Activated CD4-positive, alpha-beta T cell treated with anti-CD3 and anti-CD28 coated beads, Interleukin-2, amount 50 U/mL, for 48 hours (primary cell): ENCODE data around the gene DMAC2.
"Not testable (repeated sequence)": the region's sequence is repeated elsewhere in the genome, so short reads cannot be mapped to it uniquely, and the experiment has no call there.

Experiments
- DNase-seq, 2 experiments: peaks; one replicate each; pipeline ENCODE4 v3.0.0-alpha.2; 2020

DMAC2 gene

GRCh38 chr19:41442473-41443355 is 3.0 kb upstream of the DMAC2 start, which contains the start of gene ERICH4:
TSS of gene ERICH4 (plus strand) at chr19:41443156. CDS start at chr19:41443170, 14 bp downstream.
- no peak for DNase-seq

- DNase-seq, result no peak
Measured at GRCh38 chr19:41441321-41441945, 1.7 kb upstream of the DMAC2 start.

- DNase-seq, result no peak
Measured at GRCh38 chr19:41437944-41438574, 1.7 kb downstream of the DMAC2 start.

GRCh38 chr19:41436674-41436951 is 3.1 kb downstream of the DMAC2 start:
- DNase-seq, result no peak

- DNase-seq, result no peak
Measured at GRCh38 chr19:41435936-41436673, 3.6 kb downstream of the DMAC2 start.

- DNase-seq, result not testable (repeated sequence)
Measured at GRCh38 chr19:41435376-41435775, 4.3 kb downstream of the DMAC2 start.

GRCh38 chr19:41434450-41434849 is 5.3 kb downstream of the DMAC2 start:
- no peak for DNase-seq

- no peak for DNase-seq
Measured at GRCh38 chr19:41433171-41433570, 6.5 kb downstream of the DMAC2 start.

DNA sequence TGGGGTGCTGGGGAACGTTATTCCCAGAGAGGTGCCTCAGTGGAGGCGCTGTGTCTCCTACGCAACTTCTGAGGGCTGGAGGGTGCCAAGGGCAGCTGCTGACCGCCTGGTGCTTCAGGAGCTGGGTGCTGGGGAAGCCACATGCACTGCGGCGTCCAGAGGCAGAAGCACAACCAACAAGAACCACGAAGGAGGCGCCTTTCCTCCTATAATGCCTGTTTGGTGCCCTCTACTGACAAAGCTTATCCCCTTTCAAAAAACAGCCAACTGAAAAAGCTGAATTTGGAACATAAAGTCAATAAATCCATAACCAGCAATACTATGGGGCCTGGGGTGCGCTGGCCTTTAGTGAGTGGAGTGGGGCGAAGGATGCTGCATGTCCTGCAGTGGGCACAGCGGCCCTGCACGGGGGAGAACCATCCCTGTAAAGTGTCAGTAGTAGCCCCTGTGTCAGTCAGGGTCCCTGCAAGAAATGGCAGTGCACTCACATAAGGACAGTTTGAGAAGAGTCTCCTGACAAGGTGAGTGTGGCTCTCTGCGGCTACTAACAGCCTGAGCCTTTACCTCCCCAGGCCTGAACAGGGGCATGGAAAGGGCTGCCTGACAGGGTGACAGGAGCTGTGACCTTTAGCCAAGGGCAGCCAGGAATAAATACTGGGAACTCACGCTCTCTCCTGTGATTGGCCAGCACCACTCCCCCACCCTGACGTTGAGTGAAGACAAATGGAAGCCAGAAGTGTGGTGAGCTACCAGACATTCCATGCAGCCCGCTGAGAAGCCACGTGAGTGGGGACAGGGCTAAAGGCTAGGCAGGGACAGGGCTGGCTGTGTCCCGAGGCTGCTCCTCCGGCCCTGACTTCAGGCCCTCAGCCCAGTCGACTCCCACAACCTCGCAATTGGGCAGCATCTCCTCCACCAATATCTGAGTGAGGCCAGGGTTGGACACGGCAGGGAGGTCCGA is 8.0 kb downstream of the DMAC2 start:
- no peak for DNase-seq

DNA sequence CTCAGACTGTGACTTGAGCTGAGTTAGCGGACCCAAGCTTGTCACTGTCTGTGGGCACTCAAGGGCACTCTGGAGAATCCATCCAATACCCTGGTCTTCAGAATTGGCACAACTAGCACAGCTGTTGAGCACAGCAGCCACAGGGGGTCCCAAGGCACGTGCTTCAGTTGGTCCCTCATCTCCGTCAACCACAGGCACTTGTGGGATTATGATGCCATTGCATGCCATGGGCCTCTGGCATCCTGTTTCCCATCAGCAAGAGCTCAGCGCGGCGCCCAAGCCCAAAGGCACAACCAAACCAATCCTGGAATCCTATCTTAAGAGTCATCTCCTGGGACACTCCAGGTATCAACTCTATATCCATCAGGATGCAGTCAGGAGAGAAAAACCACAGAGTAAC is 8.8 kb downstream of the DMAC2 start:
- no peak for DNase-seq

DNA sequence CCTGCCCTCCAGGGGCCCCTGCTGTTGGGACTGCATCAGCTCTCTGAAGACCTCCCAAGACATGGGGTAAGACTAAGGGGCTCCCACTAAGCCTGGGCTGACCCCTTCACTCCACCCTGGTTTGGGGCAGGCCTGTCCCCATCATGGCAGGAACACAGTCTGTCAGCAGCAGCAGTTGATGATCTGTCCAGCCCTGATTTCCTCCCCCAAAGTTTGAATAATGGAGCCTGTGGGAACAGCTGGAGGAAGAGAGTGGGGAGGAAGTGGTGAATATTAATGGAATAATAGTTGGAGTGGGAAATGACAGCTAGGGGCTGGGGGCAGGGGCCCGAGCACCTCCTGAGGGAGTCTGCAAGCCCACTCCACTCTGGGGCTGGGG is 11.2 kb downstream of the DMAC2 start:
- no peak for DNase-seq

GRCh38 chr19:41427647-41428480 is 11.8 kb downstream of the DMAC2 start:
- DNase-seq, result peak; percentile 26 to 41

GRCh38 chr19:41426952-41427646 is 12.6 kb downstream of the DMAC2 start, which contains the start of gene B3GNT8:
TSS of gene B3GNT8 (minus strand) at chr19:41427374. CDS start at chr19:41426778, 596 bp downstream.
- DNase-seq, result peak; percentile 57 to 61

DNA sequence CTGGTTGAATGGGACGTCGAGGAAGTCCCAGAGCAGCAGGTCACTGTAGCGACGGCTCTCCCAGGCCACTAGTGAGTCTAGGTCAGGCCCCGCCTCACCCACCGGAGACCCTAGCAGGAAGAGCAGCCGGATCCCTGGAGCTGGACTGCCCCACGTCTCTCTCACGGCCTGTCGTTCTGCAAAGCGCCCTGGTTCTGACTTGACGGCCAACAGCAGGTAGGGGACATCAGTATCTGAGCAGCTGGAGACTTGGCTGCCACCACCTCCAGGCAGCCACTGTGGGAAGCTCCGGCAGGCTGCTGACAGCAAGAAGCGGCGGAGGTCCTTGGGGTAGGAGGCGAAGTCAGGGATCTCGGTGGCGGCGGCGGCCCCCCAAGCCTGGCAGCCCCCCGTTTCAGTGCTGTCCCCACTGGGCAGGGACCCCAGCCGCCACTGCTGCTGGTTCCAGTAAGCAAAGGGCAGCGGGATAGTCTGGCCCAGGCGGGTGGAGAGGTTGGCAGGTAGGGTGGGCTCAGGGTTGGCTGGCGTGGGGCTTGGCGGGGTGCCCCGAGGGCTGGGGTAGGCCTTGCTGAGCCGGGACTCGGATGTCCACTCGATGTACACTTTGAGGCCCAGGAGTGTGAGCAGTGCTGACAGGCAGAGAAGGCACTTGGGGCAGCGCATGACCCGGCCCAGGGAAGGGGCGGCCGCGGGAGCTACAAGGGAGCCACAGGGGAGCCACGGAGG is 13.4 kb downstream of the DMAC2 start:
- DNase-seq, result no peak

GRCh38 chr19:41425174-41426115 is 14.3 kb downstream of the DMAC2 start:
- DNase-seq, result no peak

DNA sequence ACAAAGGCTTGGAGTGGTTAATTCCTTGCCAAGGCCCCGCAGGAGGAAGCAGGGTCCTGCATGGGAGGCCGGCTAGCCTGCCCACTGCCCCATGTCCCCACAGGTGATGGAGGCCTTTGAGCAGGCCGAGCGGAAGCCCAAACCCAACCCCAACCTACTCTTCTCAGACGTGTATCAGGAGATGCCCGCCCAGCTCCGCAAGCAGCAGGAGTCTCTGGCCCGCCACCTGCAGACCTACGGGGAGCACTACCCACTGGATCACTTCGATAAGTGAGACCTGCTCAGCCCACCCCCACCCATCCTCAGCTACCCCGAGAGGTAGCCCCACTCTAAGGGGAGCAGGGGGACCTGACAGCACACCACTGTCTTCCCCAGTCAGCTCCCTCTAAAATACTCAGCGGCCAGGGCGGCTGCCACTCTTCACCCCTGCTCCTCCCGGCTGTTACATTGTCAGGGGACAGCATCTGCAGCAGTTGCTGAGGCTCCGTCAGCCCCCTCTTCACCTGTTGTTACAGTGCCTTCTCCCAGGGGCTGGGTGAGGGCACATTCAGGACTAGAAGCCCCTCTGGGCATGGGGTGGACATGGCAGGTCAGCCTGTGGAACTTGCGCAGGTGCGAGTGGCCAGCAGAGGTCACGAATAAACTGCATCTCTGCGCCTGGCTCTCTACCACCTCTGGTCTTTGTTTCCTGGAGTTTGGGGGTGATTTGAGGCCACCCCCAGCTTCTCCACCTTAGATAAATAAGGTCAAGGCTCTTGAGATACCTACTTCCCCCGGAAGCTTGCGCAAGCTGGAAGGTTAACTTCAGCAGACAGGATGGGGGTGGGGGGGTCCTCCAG is 15.2 kb downstream of the DMAC2 start:
- no peak for DNase-seq

- no peak for DNase-seq
Measured at GRCh38 chr19:41422955-41423354, 16.8 kb downstream of the DMAC2 start.

- DNase-seq, result no peak
Measured at GRCh38 chr19:41422456-41422855, 17.3 kb downstream of the DMAC2 start.
